GM12878 (cell line): ENCODE data around the gene CXorf38. TPM values are rescaled to one million over a fixed set of nuclear protein-coding genes. Genes with fewer than 3 reads are reported as not detected.

Experiments
- BCL3 ChIP-seq: IDR thresholded peaks from 2 replicates; pipeline ENCODE4 v1.6.1; 2011; ENCODE audit warnings: borderline replicate concordance, low read depth, mild to moderate bottlenecking, moderate library complexity, low read length; ENCODE audit not compliant: insufficient read depth, poor library complexity, severe bottlenecking
- BHLHE40 ChIP-seq, 2 experiments: fragments of 450-650 bp in 1 of 2; IDR thresholded peaks; 2 replicates each; pipeline ENCODE4 v1.6.1; 2011 to 2017; ENCODE audit warnings: low read depth in 2 of 2, borderline replicate concordance in 1 of 2, improper control_type of control experiment in 1 of 2, low read length in 1 of 2, mild to moderate bottlenecking in 1 of 2
- CREB1 ChIP-seq: IDR thresholded peaks from 2 replicates; pipeline ENCODE4 v1.6.1; 2012; ENCODE audit warnings: low read depth, mild to moderate bottlenecking, inconsistent platforms
- ELK1 ChIP-seq: IDR thresholded peaks from 2 replicates; pipeline ENCODE4 v1.6.1; 2012; ENCODE audit warnings: low read depth, low read length, improper control_type of control experiment
- MTA2 ChIP-seq: fragments of 450-650 bp; IDR thresholded peaks from 2 replicates; pipeline ENCODE4 v1.6.1; 2016; ENCODE audit warnings: low read depth, mild to moderate bottlenecking, moderate library complexity
- MXI1 ChIP-seq: fragments of 150-350 bp; IDR thresholded peaks from 2 replicates; pipeline ENCODE4 v1.6.1; 2011; ENCODE audit warnings: low read depth, mild to moderate bottlenecking, inconsistent platforms, low read length, improper control_type of control experiment
- MYC ChIP-seq: IDR thresholded peaks from 2 replicates; pipeline ENCODE4 v1.6.1; 2011; ENCODE audit warnings: mild to moderate bottlenecking, low read length, moderate library complexity, inconsistent platforms; ENCODE audit not compliant: insufficient read depth, insufficient replicate concordance, insufficient read length, severe bottlenecking
- NKRF ChIP-seq: fragments of 450-650 bp; conservative IDR thresholded peaks from 2 replicates; pipeline ENCODE4 v1.6.1; 2017; ENCODE audit warnings: mild to moderate bottlenecking, moderate library complexity
- NR2F1 ChIP-seq: fragments of 450-650 bp; conservative IDR thresholded peaks from 2 replicates; pipeline ENCODE4 v1.6.1; 2017; ENCODE audit warnings: mild to moderate bottlenecking
- PAX8 ChIP-seq: fragments of 450-650 bp; IDR thresholded peaks from 2 replicates; pipeline ENCODE4 v1.6.1; 2017; ENCODE audit warnings: mild to moderate bottlenecking, moderate library complexity
- POLR2A ChIP-seq: IDR thresholded peaks from 2 replicates; pipeline ENCODE4 v1.6.1; 2011; ENCODE audit warnings: low read depth, mild to moderate bottlenecking, low read length
- RFX5 ChIP-seq: IDR thresholded peaks from 2 replicates; pipeline ENCODE4 v1.6.1; 2011; ENCODE audit warnings: low read depth, low read length, improper control_type of control experiment
- TAF1 ChIP-seq: IDR thresholded peaks from 2 replicates; pipeline ENCODE4 v1.6.1; 2011; ENCODE audit warnings: mild to moderate bottlenecking, low read depth, low read length, borderline replicate concordance
- USF2 ChIP-seq: IDR thresholded peaks from 2 replicates; pipeline ENCODE4 v1.6.1; 2011; ENCODE audit warnings: low read depth, low read length, improper control_type of control experiment, borderline replicate concordance
- polyA plus RNA-seq, 11 experiments: library from polyadenylated mRNA; depleted of rRNA in 4 of 11; unstranded in 6 of 11; stranded (reverse) in 5 of 11; fragments of >200 nt; fragmentation: Nextera tagmentation in 4 of 11; fragmentation: Illumina TruSeq in 1 of 11; extraction: Ambion mirVana in 4 of 11; extraction: Trizol in 1 of 11; gene quantifications; 1 replicate in 1 of 11; 2 replicates in 10 of 11; pipeline versions ENCODE4 v1.2.1 to v1.2.3, GENCODE V29; 2011 to 2016; ENCODE audit warnings: inconsistent platforms in 2 of 11, missing spikeins in 2 of 11, low read depth in 1 of 11
- total RNA-seq, 4 experiments: library from RNA; depleted of rRNA in 3 of 4; stranded (reverse); fragments of >200 nt in 3 of 4; fragmentation: Illumina TruSeq in 1 of 4; extraction: Trizol in 1 of 4; gene quantifications; 2 replicates each; pipeline versions ENCODE4 v1.2.1 to v1.2.3, GENCODE V29; 2013 to 2021

CXorf38 gene
- total and polyA plus RNA-seq, 10 of the 15 experiments (the other 5 are each of a cell fraction or from before 2014, with no cell fraction given), result 2.2 to 50.1 (median 18.8) TPM

GRCh38 chrX:40647307-40648197 is at the start of gene CXorf38 (continued):
- TF ChIP-seq BCL3, result peak; percentile 88
- peak; percentile 21; the same call in 1 of the 2 replicates for TF ChIP-seq TAF1
- 0 out of 2 replicates have a peak, but pooled peaks have one; percentile 13 for TF ChIP-seq RFX5
- TF ChIP-seq ELK1, result peak; percentile 62; the same call in 1 of the 2 replicates
- TF ChIP-seq MTA2, result peak; percentile 39; the same call in 1 of the 2 replicates
- no peak for TF ChIP-seq USF2
- peak; percentile 89 to 90 for TF ChIP-seq BHLHE40 (IDR thresholded peaks at IDR 0.05; ENCODE audit: borderline replicate concordance in 1 of 2, low read depth in 2 of 2, low read length in 1 of 2)
- 0 out of 2 replicates have a peak, but pooled peaks have one; percentile 10 for TF ChIP-seq NR2F1
- TF ChIP-seq NKRF, result peak; percentile 69
- peak; percentile 85 for TF ChIP-seq CREB1
- TF ChIP-seq PAX8, result no peak
- TF ChIP-seq MXI1, result peak; percentile 42; the same call in 1 of the 2 replicates
- TF ChIP-seq MYC, result no peak
- peak; percentile 92 for TF ChIP-seq POLR2A
